HEK293 (cell line): ENCODE data around the gene BOK.

Source experiments
- BCL11B ChIP-seq: fragments of 450-650 bp; formaldehyde crosslinking; IDR thresholded peaks from 2 replicates; pipeline ENCODE4 v1.5.1; 2016; ENCODE audit warnings: low read depth, missing biosample characterization, missing genetic modification characterization
- CTCF ChIP-seq: fragments of 450-650 bp; formaldehyde crosslinking; IDR thresholded peaks from 2 replicates; pipeline ENCODE4 v1.5.1; 2016; ENCODE audit warnings: missing biosample characterization, missing genetic modification characterization
- KLF7 ChIP-seq: fragments of 450-650 bp; formaldehyde crosslinking; IDR thresholded peaks from 2 replicates; pipeline ENCODE4 v1.5.1; 2016; ENCODE audit warnings: missing biosample characterization, missing genetic modification characterization, borderline replicate concordance
- SETDB1 ChIP-seq: IDR thresholded peaks from one replicate; pipeline ENCODE4 v1.6.1; 2017; ENCODE audit warnings: mild to moderate bottlenecking, low read length, moderate library complexity, mixed read lengths; ENCODE audit not compliant: insufficient read length
- ZBTB1 ChIP-seq: fragments of 450-650 bp; formaldehyde crosslinking; IDR thresholded peaks from 2 replicates; pipeline ENCODE4 v1.5.1; 2016; ENCODE audit warnings: missing biosample characterization, missing genetic modification characterization
- ZFHX2 ChIP-seq: fragments of 450-650 bp; formaldehyde crosslinking; conservative IDR thresholded peaks from 2 replicates; pipeline ENCODE4 v1.5.1; 2016; ENCODE audit warnings: missing biosample characterization, missing genetic modification characterization
- ZNF221 ChIP-seq: fragments of 450-650 bp; formaldehyde crosslinking; IDR thresholded peaks from 2 replicates; pipeline ENCODE4 v1.5.1; 2017; ENCODE audit warnings: missing biosample characterization, missing genetic modification characterization, borderline replicate concordance
- ZNF274 ChIP-seq, 2 experiments: fragments of 200-500 bp in 1 of 2; fragments of 450-650 bp in 1 of 2; sonication (Bioruptor generic) in 1 of 2; formaldehyde crosslinking in 1 of 2; IDR thresholded peaks; 2 replicates each; pipeline versions ENCODE4 v1.5.1 to v1.6.1; 2014 to 2016; ENCODE audit warnings: borderline replicate concordance in 1 of 2, inconsistent platforms in 1 of 2, low read length in 1 of 2, missing biosample characterization in 1 of 2, missing genetic modification characterization in 1 of 2
- ZNF449 ChIP-seq: fragments of 450-650 bp; formaldehyde crosslinking; IDR thresholded peaks from 2 replicates; pipeline ENCODE4 v1.5.1; 2017; ENCODE audit warnings: missing biosample characterization, mild to moderate bottlenecking, missing genetic modification characterization, moderate library complexity
- ZNF660 ChIP-seq: fragments of 450-650 bp; IDR thresholded peaks from 2 replicates; pipeline ENCODE4 v1.5.1; 2018; ENCODE audit warnings: missing biosample characterization, mild to moderate bottlenecking, missing genetic modification characterization
- ZNF837 ChIP-seq: fragments of 450-650 bp; formaldehyde crosslinking; IDR thresholded peaks from 2 replicates; pipeline ENCODE4 v1.5.1; 2016; ENCODE audit warnings: missing biosample characterization, missing genetic modification characterization

GRCh38 chr2:241517297-241517696 is 41.2 kb upstream of the BOK start:
- TF ChIP-seq ZNF837 (tag by site-specific recombination): no peak
- TF ChIP-seq CTCF (tag by site-specific recombination): no peak
- TF ChIP-seq ZNF449 (tag by site-specific recombination): no peak
- no peak for TF ChIP-seq BCL11B (tag by site-specific recombination)
- no peak for TF ChIP-seq ZFHX2 (tag by site-specific recombination)
- TF ChIP-seq KLF7 (tag by site-specific recombination): no peak
- TF ChIP-seq ZNF274 (IDR thresholded peaks at IDR 0.05; ENCODE audit: low read length): no peak
- TF ChIP-seq ZNF274 (tag by site-specific recombination; IDR thresholded peaks at IDR 0.05; ENCODE audit: borderline replicate concordance): no peak
- no peak for TF ChIP-seq ZBTB1 (tag by site-specific recombination)
- no peak for TF ChIP-seq ZNF221 (tag by site-specific recombination)
- TF ChIP-seq ZNF660: no peak
- TF ChIP-seq SETDB1: no peak
